GM19238 (cell line): Measurements from ENCODE around the gene NOP53.
"Not testable (repeated sequence)": the region's sequence is repeated elsewhere in the genome, so short reads cannot be mapped to it uniquely, and the experiment has no call there.

Source experiments
- DNase-seq: peaks from one replicate; pipeline ENCODE4 v3.0.0; 2011; ENCODE audit warnings: low spot score; ENCODE audit not compliant: insufficient read length

NOP53 gene

GRCh38 chr19:47754206-47755064 is 9.1 kb downstream of the NOP53 start:
- DNase-seq = no peak

- no peak for DNase-seq
Observed at GRCh38 chr19:47755065-47755761, 9.9 kb downstream of the NOP53 start.

- no peak for DNase-seq
Observed at GRCh38 chr19:47755762-47756626, 10.6 kb downstream of the NOP53 start.

GRCh38 chr19:47756627-47756929 is 11.2 kb downstream of the NOP53 start:
- no peak for DNase-seq

GRCh38 chr19:47756953-47757608 is 11.7 kb downstream of the NOP53 start:
- no peak for DNase-seq

- no peak for DNase-seq
Observed at GRCh38 chr19:47757617-47758442, 12.5 kb downstream of the NOP53 start.

GRCh38 chr19:47758443-47758804 is 13.1 kb downstream of the NOP53 start:
- DNase-seq = no peak

GRCh38 chr19:47760632-47760999 is 15.3 kb downstream of the NOP53 start:
- no peak for DNase-seq

GRCh38 chr19:47761566-47761965 is 16.2 kb downstream of the NOP53 start:
- no peak for DNase-seq

GRCh38 chr19:47762151-47762550 is 16.8 kb downstream of the NOP53 start:
- no peak for DNase-seq

GRCh38 chr19:47762615-47763308 is 17.4 kb downstream of the NOP53 start:
- DNase-seq = no peak

GRCh38 chr19:47764705-47765104 is 19.4 kb downstream of the NOP53 start:
- not testable (repeated sequence) for DNase-seq

GRCh38 chr19:47765523-47766358 is 20.4 kb downstream of the NOP53 start:
- no peak for DNase-seq

GRCh38 chr19:47766359-47766620 is 20.9 kb downstream of the NOP53 start:
- DNase-seq = no peak

GRCh38 chr19:47766670-47767069 is 21.3 kb downstream of the NOP53 start:
- no peak for DNase-seq

GRCh38 chr19:47767349-47767748 is 22.0 kb downstream of the NOP53 start:
- no peak for DNase-seq

GRCh38 chr19:47768604-47769003 is 23.3 kb downstream of the NOP53 start:
- DNase-seq = no peak

GRCh38 chr19:47769534-47769933 is 24.2 kb downstream of the NOP53 start:
- no peak for DNase-seq

GRCh38 chr19:47771291-47771690 is 25.9 kb downstream of the NOP53 start:
- not testable (repeated sequence) for DNase-seq
